ENCODE data around the gene DNAJC13.

DNAJC13 gene, protein sequence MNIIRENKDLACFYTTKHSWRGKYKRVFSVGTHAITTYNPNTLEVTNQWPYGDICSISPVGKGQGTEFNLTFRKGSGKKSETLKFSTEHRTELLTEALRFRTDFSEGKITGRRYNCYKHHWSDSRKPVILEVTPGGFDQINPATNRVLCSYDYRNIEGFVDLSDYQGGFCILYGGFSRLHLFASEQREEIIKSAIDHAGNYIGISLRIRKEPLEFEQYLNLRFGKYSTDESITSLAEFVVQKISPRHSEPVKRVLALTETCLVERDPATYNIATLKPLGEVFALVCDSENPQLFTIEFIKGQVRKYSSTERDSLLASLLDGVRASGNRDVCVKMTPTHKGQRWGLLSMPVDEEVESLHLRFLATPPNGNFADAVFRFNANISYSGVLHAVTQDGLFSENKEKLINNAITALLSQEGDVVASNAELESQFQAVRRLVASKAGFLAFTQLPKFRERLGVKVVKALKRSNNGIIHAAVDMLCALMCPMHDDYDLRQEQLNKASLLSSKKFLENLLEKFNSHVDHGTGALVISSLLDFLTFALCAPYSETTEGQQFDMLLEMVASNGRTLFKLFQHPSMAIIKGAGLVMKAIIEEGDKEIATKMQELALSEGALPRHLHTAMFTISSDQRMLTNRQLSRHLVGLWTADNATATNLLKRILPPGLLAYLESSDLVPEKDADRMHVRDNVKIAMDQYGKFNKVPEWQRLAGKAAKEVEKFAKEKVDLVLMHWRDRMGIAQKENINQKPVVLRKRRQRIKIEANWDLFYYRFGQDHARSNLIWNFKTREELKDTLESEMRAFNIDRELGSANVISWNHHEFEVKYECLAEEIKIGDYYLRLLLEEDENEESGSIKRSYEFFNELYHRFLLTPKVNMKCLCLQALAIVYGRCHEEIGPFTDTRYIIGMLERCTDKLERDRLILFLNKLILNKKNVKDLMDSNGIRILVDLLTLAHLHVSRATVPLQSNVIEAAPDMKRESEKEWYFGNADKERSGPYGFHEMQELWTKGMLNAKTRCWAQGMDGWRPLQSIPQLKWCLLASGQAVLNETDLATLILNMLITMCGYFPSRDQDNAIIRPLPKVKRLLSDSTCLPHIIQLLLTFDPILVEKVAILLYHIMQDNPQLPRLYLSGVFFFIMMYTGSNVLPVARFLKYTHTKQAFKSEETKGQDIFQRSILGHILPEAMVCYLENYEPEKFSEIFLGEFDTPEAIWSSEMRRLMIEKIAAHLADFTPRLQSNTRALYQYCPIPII (N-terminal part only)

DNA sequence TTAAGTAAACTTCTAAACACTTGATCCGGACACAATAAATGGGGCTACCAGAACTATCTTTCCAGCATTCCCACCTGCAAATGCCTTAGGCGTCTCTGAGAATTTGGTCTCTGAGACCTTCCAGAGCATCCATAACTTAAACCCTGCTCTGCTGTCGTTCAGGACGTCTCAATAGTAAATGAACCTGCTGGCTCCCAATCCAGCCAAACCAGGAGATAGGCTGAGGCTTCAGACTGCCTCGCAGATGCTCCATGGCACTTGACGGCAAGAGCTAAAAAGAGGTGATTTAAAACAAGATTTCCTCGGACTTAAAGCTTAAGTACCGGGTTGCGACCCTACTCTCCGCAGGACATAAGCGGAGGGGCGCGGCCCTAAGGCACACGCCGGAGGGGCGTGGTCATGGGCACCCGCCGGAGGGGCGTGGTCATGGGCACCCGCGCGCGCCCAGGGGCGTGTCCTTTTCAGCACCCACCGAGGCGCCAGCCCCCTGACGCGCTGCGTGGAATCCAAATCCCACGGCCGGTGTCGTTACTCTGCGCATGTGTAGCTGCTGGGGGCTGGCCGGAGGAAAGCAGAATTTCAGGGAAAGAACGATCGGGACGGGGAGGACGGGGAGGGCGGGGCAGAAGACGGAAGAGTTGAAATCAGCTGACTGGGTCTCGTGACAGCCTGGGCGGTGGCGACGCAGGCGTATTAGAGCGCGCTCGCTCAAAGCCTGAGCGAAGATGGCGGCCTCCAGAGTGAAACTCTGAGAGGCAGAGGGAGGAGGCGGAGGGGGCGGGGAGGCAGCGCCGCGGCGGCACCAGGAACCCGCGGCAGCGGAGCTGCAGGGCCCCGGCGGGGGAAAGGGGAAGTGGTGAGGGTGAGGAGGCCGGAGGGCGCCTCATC is at the start of gene DNAJC13:
Gene DNAJC13, plus strand, starts transcription at position 696 of the 888 bp plus-strand sequence. CDS start 17,049 bp downstream, outside the sequence.
- TF ChIP-seq GATA2 (IDR thresholded peaks at IDR 0.05; ENCODE audit: low read depth, low read length), result no peak
- TF ChIP-seq GATA3 (IDR thresholded peaks at IDR 0.05; ENCODE audit: low read depth, low read length), result no peak

DNA sequence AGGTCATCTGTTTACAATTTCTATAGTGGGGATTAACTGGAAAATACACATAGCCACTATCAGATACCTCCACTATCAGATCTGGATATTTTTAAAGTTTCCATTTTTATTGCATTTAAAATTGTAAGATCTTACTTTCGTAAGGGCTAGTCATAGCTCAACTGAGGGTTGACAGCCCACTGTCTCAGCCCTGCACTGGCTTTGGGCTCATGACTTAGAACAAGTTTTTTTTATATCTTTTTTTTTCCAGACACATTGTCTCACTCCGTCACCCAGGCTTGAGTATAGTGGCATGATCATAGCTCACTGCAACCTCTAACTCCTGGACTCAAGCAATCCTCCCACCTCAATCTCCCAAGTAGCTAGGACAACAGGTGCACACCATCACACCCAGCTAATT is 48.8 kb upstream of the DNAJC13 start:
- TF ChIP-seq GATA3 (IDR thresholded peaks at IDR 0.05; ENCODE audit: low read depth, low read length) (no peak), GATA2 (IDR thresholded peaks at IDR 0.05; ENCODE audit: low read depth, low read length) (no peak)

DNA sequence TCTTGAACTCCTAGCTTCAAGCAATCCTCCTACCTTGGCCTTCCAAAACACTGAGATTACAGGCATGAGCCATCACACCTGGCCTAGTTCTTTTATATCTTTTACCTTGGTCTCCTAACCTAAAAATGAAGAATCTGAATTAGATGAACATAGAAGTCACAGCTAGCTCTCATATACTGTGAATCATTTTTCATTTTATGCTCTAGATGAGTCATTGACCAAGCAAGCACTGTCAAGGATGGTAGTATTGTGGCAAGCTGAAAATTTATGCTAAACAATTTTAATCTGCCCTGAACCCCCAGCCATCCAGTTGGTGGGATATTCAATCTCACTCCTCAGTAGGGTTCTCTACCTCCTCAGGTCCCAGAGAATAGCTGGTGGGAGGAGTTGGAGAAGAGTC is 48.3 kb upstream of the DNAJC13 start:
- no peak for TF ChIP-seq GATA2 (IDR thresholded peaks at IDR 0.05; ENCODE audit: low read depth, low read length)
- TF ChIP-seq GATA3 (IDR thresholded peaks at IDR 0.05; ENCODE audit: low read depth, low read length), result no peak

DNA sequence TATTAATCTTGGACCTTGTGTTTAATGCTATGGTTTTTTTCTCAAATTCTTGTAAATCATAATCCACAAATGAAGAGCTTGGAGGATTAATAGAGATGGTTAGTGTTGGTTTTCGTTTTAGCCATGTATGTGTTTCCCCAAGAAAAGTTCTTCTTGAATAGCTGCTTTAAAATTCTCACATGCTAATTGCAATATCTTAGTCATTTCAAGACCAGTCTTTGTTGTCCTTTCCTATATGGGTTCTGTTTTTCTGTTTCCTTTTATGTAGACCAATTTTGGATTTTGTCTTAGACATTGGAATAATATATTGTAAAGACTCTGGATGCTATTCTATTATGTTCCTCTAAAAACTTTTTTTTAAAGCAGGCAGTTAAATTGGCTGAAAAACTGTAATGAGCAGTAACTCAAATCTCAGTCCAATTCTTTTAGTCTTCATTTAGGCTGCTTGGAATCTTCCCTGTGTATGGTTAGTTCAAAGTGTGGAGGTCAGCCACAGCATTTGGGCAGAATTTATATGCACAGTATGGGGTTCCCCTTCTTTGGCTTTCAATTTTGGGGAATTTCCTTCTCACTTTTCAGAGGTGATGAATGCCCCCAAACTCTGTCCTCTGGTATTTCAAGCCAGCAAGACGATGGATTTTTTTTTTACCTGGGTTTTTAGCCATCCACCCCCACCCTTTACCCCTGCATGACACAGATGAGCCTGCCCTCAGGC is 39.1 kb upstream of the DNAJC13 start:
- no peak for TF ChIP-seq GATA3 (IDR thresholded peaks at IDR 0.05; ENCODE audit: low read depth, low read length)
- TF ChIP-seq GATA2 (IDR thresholded peaks at IDR 0.05; ENCODE audit: low read depth, low read length), result no peak

DNA sequence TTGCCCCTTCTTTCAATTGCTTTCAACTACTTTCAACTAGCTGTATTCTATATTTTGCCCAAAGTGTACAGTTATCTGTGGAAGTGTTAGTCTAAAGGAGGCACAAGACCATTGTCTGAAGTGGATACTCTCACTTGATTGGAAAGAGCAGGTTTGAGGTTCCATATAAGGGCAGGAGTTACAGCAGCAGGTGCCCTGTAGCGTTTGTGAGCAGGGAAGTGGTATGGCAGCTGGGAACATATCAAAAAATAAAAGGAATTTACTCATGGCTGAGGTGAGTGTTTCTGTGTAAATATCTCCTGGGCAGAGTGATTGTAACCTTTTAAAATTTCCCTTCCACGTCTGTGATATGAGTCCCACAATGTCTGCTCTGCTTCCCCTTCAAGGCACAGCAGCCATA is 38.5 kb upstream of the DNAJC13 start:
- no peak for TF ChIP-seq GATA2 (IDR thresholded peaks at IDR 0.05; ENCODE audit: low read depth, low read length)
- no peak for TF ChIP-seq GATA3 (IDR thresholded peaks at IDR 0.05; ENCODE audit: low read depth, low read length)

DNA sequence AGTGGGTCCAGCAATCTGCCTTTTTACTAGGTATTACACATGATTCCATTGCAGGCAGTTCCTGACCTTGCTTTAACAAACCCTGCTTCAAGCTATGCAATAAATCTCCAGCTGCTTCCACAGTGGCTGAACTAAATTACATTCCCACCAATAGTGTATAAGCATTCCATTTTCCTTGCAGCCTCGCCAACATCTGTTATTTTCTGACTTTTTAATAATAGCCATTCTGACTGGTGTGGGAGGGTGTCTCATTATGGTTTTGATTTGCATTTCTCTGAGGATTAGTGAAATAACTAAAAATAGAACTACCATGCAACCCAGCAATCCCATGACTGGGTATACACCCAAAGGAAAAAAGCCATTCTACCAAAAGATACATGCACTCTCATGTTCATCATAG is 36.4 kb upstream of the DNAJC13 start:
- TF ChIP-seq GATA3 (IDR thresholded peaks at IDR 0.05; ENCODE audit: low read depth, low read length) (no peak), GATA2 (IDR thresholded peaks at IDR 0.05; ENCODE audit: low read depth, low read length) (no peak)

DNA sequence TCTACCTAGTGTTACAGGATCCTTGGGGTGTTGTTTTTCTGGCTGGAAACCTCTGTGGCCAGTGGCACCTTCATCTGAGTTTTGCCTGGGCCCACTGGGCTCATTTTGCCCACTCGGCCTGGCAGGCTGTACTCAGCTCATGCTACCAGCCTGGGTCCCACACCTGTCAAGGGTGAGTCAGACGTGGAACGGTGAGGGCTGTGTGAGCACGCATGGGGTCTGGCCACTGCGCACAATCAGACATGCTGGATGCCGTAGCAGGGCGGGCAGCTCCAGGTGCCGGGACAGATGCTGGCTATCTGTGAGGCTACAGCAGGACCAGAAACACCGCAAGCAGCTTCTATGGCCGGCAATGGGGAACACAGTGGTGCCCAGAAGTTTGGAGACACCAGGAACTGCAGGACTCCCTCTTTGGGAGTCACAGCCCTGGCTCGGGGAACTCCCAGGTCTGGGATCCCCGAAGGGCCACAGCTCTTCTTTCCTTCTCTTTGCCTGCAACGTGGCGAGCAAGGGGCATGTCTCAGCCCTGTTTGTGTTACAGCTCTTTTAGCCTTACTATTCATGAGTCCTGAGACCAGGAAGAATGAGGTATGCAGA is 35.9 kb upstream of the DNAJC13 start:
- TF ChIP-seq GATA2 (IDR thresholded peaks at IDR 0.05; ENCODE audit: low read depth, low read length) (no peak), GATA3 (IDR thresholded peaks at IDR 0.05; ENCODE audit: low read depth, low read length) (no peak)

DNA sequence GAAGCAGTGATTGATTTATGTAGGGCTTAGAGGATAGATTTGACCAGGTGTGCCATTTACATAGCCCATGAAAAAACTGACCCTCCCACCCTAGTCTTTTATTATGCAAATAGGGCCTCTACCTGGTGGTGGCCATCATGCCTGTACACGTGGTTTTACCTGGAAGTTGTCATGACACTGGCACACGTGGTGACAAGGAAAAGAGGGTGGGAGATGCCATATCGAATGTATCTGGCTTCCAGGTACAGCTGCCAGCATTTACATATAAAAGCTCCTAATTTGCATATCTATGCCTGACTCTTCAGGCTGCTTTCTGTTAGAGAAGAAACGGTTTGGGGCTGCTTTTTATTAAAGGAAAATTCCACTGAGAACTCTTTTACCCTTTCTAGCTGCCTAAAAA is 35.0 kb upstream of the DNAJC13 start:
- TF ChIP-seq GATA2 (IDR thresholded peaks at IDR 0.05; ENCODE audit: low read depth, low read length) (no peak), GATA3 (IDR thresholded peaks at IDR 0.05; ENCODE audit: low read depth, low read length) (no peak)

DNA sequence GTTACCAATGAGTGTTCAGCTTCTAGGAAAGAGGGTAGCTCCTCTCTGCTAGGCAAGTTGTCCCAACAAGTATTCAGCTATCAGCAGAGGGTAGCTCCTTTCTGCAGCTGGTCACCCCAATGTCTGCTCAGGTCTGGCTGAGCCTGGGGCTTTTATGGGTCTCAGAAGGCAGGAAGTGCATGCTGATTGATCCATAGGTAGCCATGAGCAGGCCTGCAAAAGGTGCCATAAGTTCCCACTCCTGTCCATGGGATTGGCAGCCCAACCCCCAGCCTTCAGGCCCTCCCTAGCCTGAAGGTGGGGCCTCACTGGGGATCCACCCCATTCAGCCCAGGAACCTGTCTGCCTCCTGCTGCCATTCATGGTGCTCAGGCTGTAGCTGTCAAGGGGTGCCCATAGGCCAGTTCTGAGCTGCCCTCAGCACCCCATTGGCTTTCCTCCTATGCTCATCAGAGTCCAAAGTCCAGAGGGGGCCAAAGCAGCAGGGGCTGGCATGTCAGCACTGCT is 34.6 kb upstream of the DNAJC13 start:
- TF ChIP-seq GATA2 (IDR thresholded peaks at IDR 0.05; ENCODE audit: low read depth, low read length) (no peak), GATA3 (IDR thresholded peaks at IDR 0.05; ENCODE audit: low read depth, low read length) (no peak)

DNA sequence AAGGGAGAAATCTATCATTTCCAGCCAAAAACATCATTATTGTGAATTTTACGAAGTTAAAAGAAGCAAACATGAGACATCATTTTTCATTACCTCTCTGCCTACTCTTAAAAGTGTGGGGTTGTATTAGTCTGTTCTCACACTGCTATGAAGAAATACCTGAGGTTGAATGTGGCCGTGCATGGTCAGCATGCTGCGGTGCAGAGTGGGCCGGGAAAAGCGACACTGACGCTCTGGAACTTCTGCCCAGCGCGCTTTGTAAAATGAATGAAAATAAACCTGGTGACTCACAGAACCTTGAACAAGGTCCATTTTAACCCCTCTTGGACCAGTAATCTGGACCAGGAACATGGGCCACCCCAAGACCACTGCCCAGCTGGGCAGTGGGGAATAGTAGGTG is 31.0 kb upstream of the DNAJC13 start:
- TF ChIP-seq GATA2 (IDR thresholded peaks at IDR 0.05; ENCODE audit: low read depth, low read length) (no peak), GATA3 (IDR thresholded peaks at IDR 0.05; ENCODE audit: low read depth, low read length) (no peak)

DNA sequence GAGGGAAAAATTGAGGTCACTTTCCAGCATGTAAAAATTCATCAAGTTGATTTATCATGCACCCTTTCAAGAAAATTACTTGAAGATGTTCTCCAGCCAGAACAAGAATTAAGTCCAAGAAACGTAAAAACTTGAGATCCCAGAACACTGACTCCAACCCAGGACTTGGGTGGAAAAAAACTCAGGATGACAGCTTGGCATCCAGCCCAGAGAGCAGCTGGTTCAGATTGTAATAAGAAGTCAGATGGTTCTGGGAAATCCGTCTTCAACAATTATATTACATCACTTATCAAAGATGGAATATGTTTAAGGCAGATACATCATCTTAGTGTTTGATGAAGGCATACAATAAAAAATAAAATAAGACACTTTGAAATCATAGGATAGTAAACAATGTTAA is 23.0 kb upstream of the DNAJC13 start:
- TF ChIP-seq GATA2 (IDR thresholded peaks at IDR 0.05; ENCODE audit: low read depth, low read length) (no peak), GATA3 (IDR thresholded peaks at IDR 0.05; ENCODE audit: low read depth, low read length) (no peak)

DNA sequence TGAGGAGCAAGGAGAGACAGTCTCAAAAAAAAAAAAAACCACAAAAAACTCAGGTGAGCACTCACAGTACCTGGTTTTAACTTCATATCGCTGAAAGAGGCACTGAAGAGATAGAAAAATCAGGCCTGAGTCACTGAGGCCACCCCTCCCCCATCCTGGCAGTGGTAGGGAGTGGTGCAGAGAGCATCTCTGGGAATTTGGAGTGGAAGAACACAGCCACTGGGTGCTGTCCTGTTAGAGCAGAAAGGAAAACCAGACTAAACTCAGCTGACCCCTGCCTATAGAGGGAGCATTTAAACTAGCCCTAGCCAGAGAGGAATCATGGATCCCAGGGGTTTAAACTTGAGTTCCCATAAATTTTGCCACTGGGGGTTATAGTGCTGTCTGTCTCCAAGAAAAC is 22.2 kb upstream of the DNAJC13 start:
- no peak for TF ChIP-seq GATA2 (IDR thresholded peaks at IDR 0.05; ENCODE audit: low read depth, low read length)
- TF ChIP-seq GATA3 (IDR thresholded peaks at IDR 0.05; ENCODE audit: low read depth, low read length), result no peak

All from SH-SY5Y (cell line).